SK-MEL-5 (cell line): ENCODE measurements around the gene NLRP6. TPM values are rescaled to one million over a fixed set of nuclear protein-coding genes. Genes with fewer than 3 reads are reported as not detected.
A peak's percentile ranks its signal among the peaks of the same experiment; 100 is the strongest.
"Not testable (repeated sequence)": the region's sequence is repeated elsewhere in the genome, so short reads cannot be mapped to it uniquely, and the experiment has no call there.

Source experiments
- DNase-seq: peaks from one replicate; pipeline ENCODE4 v3.0.0-alpha.2; 2016; ENCODE audit warnings: low read depth, low spot score
- in situ Hi-C: cut with HindIII; loops from 2 replicates; pipeline ENCODE4 v1.10.0; 2016; ENCODE audit warnings: low sequenced_read_pairs, high pct_unique_total_duplicates, low pct_unique_long_range_greater_than_20kb
- total RNA-seq: library from RNA; depleted of rRNA; stranded (reverse); fragments of >200 nt; shearing (Covaris generic); gene quantifications from 2 replicates; pipeline ENCODE4 v1.2.3, GENCODE V29; 2014

NLRP6 gene
- total RNA-seq, 1 experiment from 2014 or later, result 0.11 TPM

GRCh38 chr11:276219-276618 is 2.0 kb upstream of the NLRP6 start:
- in situ Hi-C loops, result no loop called here
- no peak for DNase-seq

- no peak for DNase-seq
- in situ Hi-C loops, result no loop called here
Observed at GRCh38 chr11:279040-279965, 1.1 kb downstream of the NLRP6 start.

- in situ Hi-C loops, result no loop called here
- no peak for DNase-seq
Observed at GRCh38 chr11:279966-280705, 1.9 kb downstream of the NLRP6 start.

DNA sequence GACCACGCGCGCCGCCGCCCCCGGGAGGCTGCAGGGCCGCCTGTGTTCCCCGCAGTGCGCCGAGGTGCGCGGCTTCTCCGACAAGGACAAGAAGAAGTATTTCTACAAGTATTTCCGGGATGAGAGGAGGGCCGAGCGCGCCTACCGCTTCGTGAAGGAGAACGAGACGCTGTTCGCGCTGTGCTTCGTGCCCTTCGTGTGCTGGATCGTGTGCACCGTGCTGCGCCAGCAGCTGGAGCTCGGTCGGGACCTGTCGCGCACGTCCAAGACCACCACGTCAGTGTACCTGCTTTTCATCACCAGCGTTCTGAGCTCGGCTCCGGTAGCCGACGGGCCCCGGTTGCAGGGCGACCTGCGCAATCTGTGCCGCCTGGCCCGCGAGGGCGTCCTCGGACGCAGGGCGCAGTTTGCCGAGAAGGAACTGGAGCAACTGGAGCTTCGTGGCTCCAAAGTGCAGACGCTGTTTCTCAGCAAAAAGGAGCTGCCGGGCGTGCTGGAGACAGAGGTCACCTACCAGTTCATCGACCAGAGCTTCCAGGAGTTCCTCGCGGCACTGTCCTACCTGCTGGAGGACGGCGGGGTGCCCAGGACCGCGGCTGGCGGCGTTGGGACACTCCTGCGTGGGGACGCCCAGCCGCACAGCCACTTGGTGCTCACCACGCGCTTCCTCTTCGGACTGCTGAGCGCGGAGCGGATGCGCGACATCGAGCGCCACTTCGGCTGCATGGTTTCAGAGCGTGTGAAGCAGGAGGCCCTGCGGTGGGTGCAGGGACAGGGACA is 2.7 kb downstream of the NLRP6 start:
- in situ Hi-C loops, result no loop called here
- no peak for DNase-seq

DNA sequence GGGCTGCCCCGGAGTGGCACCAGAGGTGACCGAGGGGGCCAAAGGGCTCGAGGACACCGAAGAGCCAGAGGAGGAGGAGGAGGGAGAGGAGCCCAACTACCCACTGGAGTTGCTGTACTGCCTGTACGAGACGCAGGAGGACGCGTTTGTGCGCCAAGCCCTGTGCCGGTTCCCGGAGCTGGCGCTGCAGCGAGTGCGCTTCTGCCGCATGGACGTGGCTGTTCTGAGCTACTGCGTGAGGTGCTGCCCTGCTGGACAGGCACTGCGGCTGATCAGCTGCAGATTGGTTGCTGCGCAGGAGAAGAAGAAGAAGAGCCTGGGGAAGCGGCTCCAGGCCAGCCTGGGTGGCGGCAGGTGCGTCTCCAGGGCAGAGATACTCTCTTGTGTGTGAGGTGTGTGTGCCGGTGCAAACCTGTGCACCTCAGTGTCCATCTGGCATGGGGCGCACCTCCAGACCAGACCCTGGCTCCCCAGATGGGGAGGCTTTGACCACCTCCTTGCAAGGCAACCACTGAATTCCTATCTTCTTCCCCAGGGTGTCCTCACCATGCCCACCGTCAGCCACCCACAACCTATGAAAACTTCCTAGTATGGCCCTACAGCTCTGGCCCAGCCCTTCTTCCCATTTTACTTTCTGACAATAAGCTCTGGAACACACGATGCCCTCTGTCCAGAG is 3.4 kb downstream of the NLRP6 start:
- in situ Hi-C loops, result no loop called here
- DNase-seq, result no peak

- no peak for DNase-seq
- in situ Hi-C loops, result no loop called here
Observed at GRCh38 chr11:282171-282570, 4.0 kb downstream of the NLRP6 start.

DNA sequence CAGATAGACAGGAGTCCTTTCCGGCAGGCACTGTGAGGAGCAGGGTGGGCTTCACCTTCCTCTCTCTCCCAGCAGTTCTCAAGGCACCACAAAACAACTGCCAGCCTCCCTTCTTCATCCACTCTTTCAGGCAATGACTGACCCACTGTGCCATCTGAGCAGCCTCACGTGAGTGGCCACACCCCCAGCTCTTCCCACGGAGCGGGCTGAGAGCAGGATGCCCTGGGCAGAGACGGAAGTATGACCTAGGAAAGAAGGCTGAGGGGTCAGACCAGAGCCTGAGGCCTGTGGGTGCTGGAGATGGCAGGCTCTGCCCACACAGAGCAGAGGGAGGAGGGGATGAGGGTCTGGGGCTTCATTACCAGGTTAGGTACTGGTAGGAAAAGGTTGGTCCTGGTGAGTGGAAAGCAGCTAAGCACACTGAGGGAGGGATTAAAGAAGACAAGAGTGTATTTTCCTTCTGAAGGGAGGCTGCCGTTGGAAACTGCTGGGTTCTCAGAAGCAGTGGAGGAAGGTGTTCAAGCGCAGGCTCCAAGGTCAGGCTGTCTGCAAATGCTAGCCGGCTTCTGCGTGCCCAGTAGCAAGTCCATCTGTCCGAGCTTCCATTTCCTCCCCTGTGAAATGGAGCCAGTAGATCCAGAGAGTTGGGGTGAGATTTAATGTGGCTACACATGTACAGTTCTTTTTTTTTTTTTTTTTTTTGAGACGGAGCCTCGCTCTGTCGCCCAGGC is 4.6 kb downstream of the NLRP6 start:
- in situ Hi-C loops, result no loop called here
- DNase-seq, result peak; percentile 38

DNA sequence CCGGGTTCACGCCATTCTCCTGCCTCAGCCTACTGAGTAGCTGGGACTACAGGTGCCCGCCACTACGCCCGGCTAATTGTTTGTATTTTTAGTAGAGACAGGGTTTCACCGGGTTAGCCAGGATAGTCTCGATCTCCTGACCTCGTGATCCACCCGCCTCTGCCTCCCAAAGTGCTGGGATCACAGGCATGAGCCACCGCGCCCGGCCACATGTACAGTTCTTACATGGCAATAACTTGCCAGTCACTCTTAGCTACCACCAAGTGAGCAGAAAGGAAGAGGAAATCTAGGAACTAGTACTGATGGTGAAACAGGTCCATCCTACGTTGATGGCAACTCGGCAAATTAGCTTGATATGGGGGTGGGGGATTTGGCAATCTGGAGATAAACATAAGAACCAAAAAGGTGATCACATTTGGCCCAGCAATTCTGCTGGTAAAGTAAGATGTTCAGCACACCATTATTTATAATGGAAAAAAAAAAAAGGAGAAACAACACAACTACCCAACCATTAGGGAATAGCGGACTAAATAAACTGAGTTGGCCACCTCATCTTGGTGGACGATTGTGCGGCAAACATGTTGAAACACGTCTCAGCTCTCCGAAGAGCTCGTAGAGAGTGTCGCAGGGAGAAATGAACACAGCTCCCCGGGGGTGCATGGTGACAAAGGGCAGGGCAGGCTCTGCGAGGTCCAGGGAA is 5.3 kb downstream of the NLRP6 start:
- DNase-seq, result no peak
- in situ Hi-C loops, result no loop called here

- in situ Hi-C loops, result no loop called here
Observed at GRCh38 chr11:284105-285020, 6.2 kb downstream of the NLRP6 start.

DNA sequence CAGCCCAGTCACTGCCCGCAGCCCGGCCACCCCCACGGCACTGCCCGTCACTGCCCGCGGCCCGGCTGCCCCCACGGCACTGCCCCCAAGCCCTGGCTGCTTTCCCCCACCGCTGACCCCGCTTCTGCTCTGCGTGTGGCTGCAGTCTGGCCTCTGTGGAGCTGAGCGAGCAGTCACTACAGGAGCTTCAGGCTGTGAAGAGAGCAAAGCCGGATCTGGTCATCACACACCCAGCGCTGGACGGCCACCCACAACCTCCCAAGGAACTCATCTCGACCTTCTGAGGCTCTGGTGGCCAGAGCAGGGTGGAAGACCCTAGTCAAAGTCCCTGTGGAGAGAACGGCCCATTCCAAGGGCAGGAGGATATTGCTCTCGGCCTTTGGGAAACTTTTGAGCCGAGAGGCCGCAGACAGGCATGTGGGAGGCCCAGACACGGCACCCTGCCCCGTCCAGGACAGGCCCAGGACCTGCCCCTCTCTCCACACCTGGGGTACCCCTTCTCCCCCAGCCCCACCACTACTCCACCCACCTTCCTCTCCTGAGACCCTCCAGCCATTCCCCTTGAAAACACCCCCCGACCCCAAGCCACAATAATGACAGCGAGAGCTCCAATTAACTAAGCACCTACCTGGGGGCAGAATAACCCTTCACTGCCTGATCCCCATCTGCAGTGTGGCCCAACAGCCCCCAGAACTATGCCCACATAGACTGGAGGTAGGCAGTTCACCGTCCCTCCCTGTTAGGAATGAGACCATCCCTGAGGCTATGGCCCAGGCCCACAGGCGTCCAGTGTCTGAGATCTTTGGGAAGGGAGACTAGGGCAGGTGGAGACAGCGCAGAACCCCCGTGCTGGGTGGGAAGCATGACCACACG is 7.0 kb downstream of the NLRP6 start:
- DNase-seq, result no peak
- in situ Hi-C loops, result no loop called here

More at GRCh38 chr11:284105-285020, 6.2 kb downstream of the NLRP6 start:
- no peak for DNase-seq

GRCh38 chr11:285894-286220 is 7.7 kb downstream of the NLRP6 start:
- in situ Hi-C loops, result no loop called here

DNA sequence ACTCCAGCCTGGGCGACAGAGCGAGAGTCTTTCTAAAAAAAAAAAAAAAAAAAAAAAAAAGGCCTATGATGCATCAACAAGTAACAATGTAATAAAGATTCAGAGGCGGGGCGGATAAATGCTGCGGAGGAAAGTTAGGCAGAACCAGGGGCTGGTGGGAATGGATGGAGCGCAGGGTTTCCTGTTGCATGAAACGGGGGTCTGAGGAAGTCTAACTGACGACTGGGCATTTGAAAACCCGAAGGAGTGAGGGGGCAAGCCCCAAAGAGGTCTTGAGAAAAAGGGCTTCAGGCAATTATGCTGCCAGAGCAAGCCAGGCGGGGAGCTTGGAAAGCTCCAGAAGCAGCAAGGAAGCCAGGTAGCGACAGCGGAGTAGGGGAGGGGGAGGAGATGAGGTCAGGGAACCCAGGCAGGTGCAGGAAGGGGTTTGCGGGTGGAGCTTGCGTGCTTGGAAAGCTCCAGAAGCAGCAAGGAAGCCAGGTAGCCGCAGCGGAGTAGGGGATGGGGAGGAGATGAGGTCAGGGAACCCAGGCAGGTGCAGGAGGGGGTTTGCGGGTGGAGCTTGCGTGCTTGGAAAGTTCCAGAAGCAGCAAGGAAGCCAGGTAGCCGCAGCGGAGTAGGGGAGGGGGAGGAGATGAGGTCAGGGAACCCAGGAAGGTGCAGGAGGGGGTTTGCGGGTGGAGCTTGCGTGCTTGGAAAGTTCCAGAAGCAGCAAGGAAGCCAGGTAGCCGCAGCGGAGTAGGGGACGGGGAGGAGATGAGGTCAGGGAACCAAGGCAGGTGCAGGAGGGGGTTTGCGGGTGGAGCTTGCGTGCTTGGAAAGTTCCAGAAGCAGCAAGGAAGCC is 9.0 kb downstream of the NLRP6 start:
- DNase-seq, in situ Hi-C loops: not testable (repeated sequence)

More at GRCh38 chr11:285894-286220, 7.7 kb downstream of the NLRP6 start:
- no peak for DNase-seq

GRCh38 chr11:287821-288477 is 9.7 kb downstream of the NLRP6 start:
- no peak for DNase-seq
- in situ Hi-C loops, result no loop called here
